Psoas muscle (tissue), 8 donors: ENCODE results near the gene USP33. TPM values are rescaled to one million over a fixed set of nuclear protein-coding genes. Genes with fewer than 3 reads are reported as not detected.
"Not testable (repeated sequence)": the region's sequence is repeated elsewhere in the genome, so short reads cannot be mapped to it uniquely, and the experiment has no call there.

Experiments used
- ATAC-seq, 4 donors: fragments of 200-7000 bp; cut with Tn5 transposase; one replicate each; pipeline ENCODE4 v1.9.1; 2020; ENCODE audit warnings: moderate library complexity in 3 of 4, mild to moderate bottlenecking in 2 of 4
- DNase-seq, 2 donors: peaks; one replicate each; pipeline ENCODE4 v3.0.0-alpha.2; 2020
- H3K27ac ChIP-seq: fragments of 200-600 bp; one replicate; pipeline ENCODE4 v1.8.0; 2022
- H3K27me3 ChIP-seq, 3 donors: fragments of 200-600 bp in 1 of 3; one replicate each; pipeline versions ENCODE4 v1.6.1 to v1.8.0; 2013 to 2022; ENCODE audit warnings: low read length in 2 of 3, mild to moderate bottlenecking in 2 of 3, moderate library complexity in 1 of 3; ENCODE audit not compliant: insufficient read depth in 3 of 3
- H3K36me3 ChIP-seq, 2 donors: fragments of 200-600 bp in 1 of 2; one replicate each; pipeline versions ENCODE4 v1.6.1 to v1.8.0; 2013 to 2022; ENCODE audit warnings: low read depth in 1 of 2, mild to moderate bottlenecking in 1 of 2, moderate library complexity in 1 of 2; ENCODE audit not compliant: insufficient read depth in 1 of 2
- H3K4me1 ChIP-seq: fragments of 200-600 bp; one replicate; pipeline ENCODE4 v1.8.0; 2022
- H3K4me3 ChIP-seq: fragments of 200-600 bp; one replicate; pipeline ENCODE4 v1.8.0; 2022; ENCODE audit warnings: mild to moderate bottlenecking
- H3K9me3 ChIP-seq: fragments of 200-600 bp; one replicate; pipeline ENCODE4 v1.8.0; 2022
- CTCF ChIP-seq: fragments of 200-600 bp; IDR thresholded peaks from one replicate; pipeline ENCODE4 v1.8.0; 2022; ENCODE audit warnings: antibody characterized with exemption
- WGBS, 3 donors: extraction: QIAGEN DNeasy Blood & Tissue Kit; methylation state at CpG; one replicate each; pipeline versions ENCODE4 v1.1.6 to v1.1.7; 2013; 5-methylcytosine and 5-hydroxymethylcytosine counted together
- intact Hi-C, 2 donors: fragments of 100-400 bp; cut with DNase I; formaldehyde crosslinking; loops; one replicate each; pipeline versions ENCODE4 v1.11.0 to v1.14.2; 2022
- polyA plus RNA-seq, 3 donors: library from polyadenylated mRNA; stranded (reverse); fragments of 200-250 nt; gene quantifications; one replicate each; pipeline ENCODE4 v1.2.3, GENCODE V29; 2013
- total RNA-seq, 4 donors: library from RNA; stranded (reverse); fragmentation: NEBNext Ultra II Directional in 2 of 4; extraction: Animal tissue kit (Norgen Biotek cat#: 25700) in 2 of 4; gene quantifications; one replicate each; pipeline versions ENCODE4 v1.2.1 to v1.2.4, GENCODE V29; 2021 to 2023
- donor health status: healthy with polysubstance abuse.
- donor health status: DM: no; HTN: no; CAD: no; lungs with moderate emphysema.
- donor health status: Bipolar disorder and iron deficiency.
- donor health status: healthy.
- donor health status: DM: yes; HTN: yes; CAD: no.
- donor health status: DM: no; HTN: no; CAD: no.
- donor health status: DM: no; HTN: no; CAD: no.
- donor health status: DM: yes; HTN: yes; CAD: no.

The USP33 gene
- total and polyA plus RNA-seq, 7 donors = 13.4 to 37.5 (median 22.9) TPM

DNA sequence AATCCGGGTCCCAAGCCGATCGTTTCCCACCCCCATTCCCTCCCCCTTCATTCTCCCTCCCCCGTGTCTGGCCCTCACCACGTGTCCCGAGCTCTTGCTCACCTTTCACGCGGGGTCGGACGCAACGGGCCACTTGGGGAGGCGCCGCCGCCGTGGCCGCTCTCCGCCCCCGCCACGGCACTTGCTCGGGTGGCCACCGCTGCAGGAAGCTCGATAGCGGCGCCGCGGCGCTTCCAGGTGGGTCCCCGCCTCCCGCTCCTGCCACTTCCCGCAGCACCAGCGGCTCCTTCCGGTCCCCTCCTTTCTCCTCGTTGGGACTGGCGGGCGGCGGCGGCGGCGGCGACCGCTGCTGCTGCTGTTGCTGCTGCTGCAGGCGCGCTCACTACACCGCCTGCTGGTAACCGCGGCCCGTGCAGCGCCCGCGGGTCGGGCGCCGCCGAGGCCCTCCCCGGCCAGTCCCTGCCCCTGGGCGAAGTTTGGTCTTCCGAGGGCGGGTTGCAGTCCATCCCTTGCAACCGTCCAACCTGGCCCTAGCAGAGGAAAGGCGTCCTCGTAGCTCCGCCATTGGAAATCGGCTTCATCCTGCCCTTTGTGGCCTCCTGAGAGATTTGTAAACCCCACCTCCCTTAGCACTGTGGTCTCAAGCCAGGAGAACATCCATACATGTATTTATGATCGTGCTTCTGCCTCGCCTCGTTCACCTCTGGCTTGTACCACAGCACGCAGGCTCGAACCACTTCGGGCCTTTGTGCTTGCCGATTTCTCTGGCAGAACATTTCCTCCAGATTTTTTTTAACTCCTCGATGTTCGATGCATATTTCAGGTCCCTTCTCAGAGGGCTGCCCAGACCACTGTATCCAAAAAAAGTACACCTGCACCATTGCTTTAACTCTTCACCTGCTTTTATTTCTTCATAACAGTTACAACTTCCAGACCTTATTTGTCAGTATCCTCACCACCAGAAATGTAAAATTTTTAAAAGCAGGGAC is 76.2 kb downstream of the USP33 start:
- Histone ChIP-seq H3K27me3 (no peaks in the 10 kb centered on the region), H3K4me3 (peak overlapping the region; percentile 77), H3K9me3 (no peaks in the 10 kb centered on the region), H3K36me3 (no peaks in the 10 kb centered on the region), H3K27ac (peak overlapping the region; percentile 83), H3K4me1 (peaks cover 33% of the 10 kb centered on the region)
- DNase-seq (peak; percentile 94 to 97), ATAC-seq (peak; percentile 90 to 92 (median 92))
- 0 to 1% (median 1%) methylated on average over 46 to 72 of the region's 72 CpGs for WGBS, 3 donors
- peak; percentile 95 for TF ChIP-seq CTCF
- intact Hi-C loops = loop anchor here in 1 of 2 donors (5.0 kb wide), 1 partner anchor 536 kb away; no protein-coding TSS in a partner anchor

DNA sequence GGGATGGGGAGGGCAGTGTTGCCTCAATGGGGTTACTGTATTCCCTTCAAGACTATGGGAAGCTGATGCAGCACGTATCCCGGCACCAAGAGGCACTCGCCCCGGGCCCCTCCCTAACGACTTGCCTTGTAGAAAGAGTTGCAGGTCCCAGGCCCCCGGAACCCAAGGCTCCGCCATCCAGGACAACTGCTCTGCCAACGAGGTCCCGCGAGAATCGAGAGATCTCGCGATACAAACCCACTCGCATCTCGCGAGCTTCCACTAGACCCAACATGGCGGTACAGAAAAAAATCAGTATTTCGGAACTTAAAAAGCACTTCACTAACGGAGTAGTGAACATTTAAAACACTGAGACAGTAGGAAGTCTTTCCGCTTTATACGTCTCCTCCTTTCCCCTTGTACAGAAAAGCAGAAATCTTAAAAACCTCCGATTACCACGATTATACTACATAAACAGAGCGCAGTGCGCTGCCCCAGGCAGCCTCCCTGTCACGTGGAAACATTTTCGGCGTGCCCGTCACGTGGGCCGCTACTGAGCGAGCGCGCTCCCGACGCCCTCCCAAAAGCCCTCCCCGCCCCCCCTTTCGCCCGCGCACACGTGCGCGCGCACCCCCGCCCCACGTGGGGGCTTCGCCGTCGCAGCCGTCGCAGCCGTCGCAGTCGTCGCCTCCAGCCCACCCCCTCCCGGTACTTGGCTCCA is 77.0 kb downstream of the USP33 start, which contains the start of gene ZZZ3:
Gene ZZZ3, minus strand, starts transcription at position 199 of the 700 bp plus-strand sequence. CDS start 49,304 bp downstream, outside the sequence.
- peak; percentile 92 to 96 for DNase-seq
- H3K27me3 ChIP-seq = no peaks in the 10 kb centered on the region
- peak within 1 kb of the TSS; percentile 83 for H3K27ac ChIP-seq
- peaks cover 40% of the 10 kb centered on the region for H3K4me1 ChIP-seq
- ATAC-seq = peak; percentile 86 to 88 (median 86)
- TF ChIP-seq CTCF = no peak
- no peaks in the 10 kb centered on the region for H3K36me3 ChIP-seq
- H3K9me3 ChIP-seq = no peaks in the 10 kb centered on the region
- H3K4me3 ChIP-seq = peak within 1 kb of the TSS; percentile 77
- 0 to 1% (median 0%) methylated on average over 48 to 56 of the region's 56 CpGs for WGBS, 3 donors
- intact Hi-C loops = loop anchor here in 1 of 2 donors (5.0 kb wide), 1 partner anchor 535 kb away; no protein-coding TSS in a partner anchor

DNA sequence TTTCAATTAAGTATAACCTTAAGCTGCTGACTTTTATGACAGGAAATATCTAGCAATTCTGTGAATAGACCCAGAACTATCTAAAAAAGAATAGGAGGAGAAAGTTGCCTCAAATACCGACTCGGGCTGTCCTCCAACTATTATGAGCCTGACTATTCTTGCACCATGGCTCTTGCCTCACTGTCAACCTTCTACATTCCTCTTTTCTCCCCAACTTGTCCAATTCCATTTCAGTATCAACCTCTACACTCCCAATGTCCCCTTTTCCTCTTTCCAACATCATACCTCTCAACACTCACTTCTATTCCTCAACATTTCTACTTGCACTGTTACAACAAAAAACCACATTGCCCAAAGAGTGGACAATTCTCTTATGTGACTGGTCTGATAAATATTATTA is 79.5 kb downstream of the USP33 start:
- intact Hi-C loops = loop anchor here in 1 of 2 donors (5.0 kb wide), 1 partner anchor 533 kb away; no protein-coding TSS in a partner anchor
- Histone ChIP-seq H3K27ac (no peak overlapping the region), H3K36me3 (no peaks in the 10 kb centered on the region), H3K27me3 (no peaks in the 10 kb centered on the region), H3K9me3 (no peaks in the 10 kb centered on the region), H3K4me3 (no peak overlapping the region), H3K4me1 (peaks cover 57% of the 10 kb centered on the region)
- whole genome bisulfite sequencing, 3 donors = 65 to 77% (median 68%) methylated on average over 2 of the region's 2 CpGs
- no peak for ATAC-seq
- DNase-seq = no peak
- no peak for TF ChIP-seq CTCF

- DNase-seq (no peak), ATAC-seq (no peak)
- Histone ChIP-seq H3K36me3 (no peaks in the 10 kb centered on the region), H3K27me3 (no peaks in the 10 kb centered on the region), H3K27ac (no peak overlapping the region), H3K4me3 (no peak overlapping the region), H3K4me1 (peaks cover 62% of the 10 kb centered on the region), H3K9me3 (no peaks in the 10 kb centered on the region)
- 88 to 92% (median 89%) methylated on average over 5 of the region's 5 CpGs for WGBS, 3 donors
- TF ChIP-seq CTCF = no peak
- intact Hi-C loops = no loop called here
Measured at GRCh38 chr1:77678660-77679610, 80.7 kb downstream of the USP33 start.

GRCh38 chr1:77674807-77675206 is 84.8 kb downstream of the USP33 start:
- H3K4me3 ChIP-seq, DNase-seq, intact Hi-C loops, ATAC-seq, H3K36me3 ChIP-seq, H3K9me3 ChIP-seq, H3K27me3 ChIP-seq, H3K27ac ChIP-seq: not testable (repeated sequence)
- WGBS, 3 donors = 84 to 93% (median 89%) methylated on average over 3 of the region's 3 CpGs
- H3K4me1 ChIP-seq = peaks cover 66% of the 10 kb centered on the region
